ENCODE results near the gene WDR45B.

DNA sequence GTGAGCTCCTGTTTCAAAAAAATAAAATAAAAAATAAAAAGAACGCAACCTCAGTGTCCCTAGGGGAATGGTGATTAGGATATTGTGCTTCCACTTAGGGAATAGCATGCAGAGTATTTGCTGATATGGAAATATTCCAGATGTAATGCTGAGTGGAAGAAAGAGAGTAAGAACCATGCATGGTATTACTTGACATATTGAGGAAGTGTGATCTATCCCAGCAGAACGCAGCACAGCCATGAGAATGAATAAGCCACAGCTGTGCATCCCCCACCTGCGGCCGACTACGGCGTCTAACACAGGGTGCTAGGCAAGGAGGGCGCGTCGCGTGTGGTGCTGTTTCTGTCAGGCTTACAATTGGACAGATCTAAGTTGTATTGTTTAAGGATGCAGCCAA lies 79.2 kb downstream of the WDR45B start:
- no peak for TF ChIP-seq CTCF (IDR thresholded peaks at IDR 0.05; ENCODE audit: poor library complexity)
- no peak for TF ChIP-seq EZH2phosphoT487 (IDR thresholded peaks at IDR 0.05; ENCODE audit: low read depth, severe bottlenecking, unreplicated experiment)
- TF ChIP-seq EZH2 (IDR thresholded peaks at IDR 0.05; ENCODE audit: borderline replicate concordance) = no peak

Data from hepatocyte (in vitro differentiated cells).